GM23338 (cell line): ENCODE results near the gene MSH3. TPM values are rescaled to one million over a fixed set of nuclear protein-coding genes. Genes with fewer than 3 reads are reported as not detected.
A peak's percentile ranks its signal among the peaks of the same experiment; 100 is the strongest.

Experiments
- ATAC-seq: fragments of 200-7000 bp; cut with Tn5 transposase; 3 replicates; pipeline ENCODE4 v1.9.1; 2020
- DNase-seq: peaks from one replicate; pipeline ENCODE4 v3.0.0-alpha.2; 2015; ENCODE audit warnings: low spot score
- H2AFZ ChIP-seq: fragments of 200-600 bp; sonication (generic); 2 replicates; pipeline ENCODE4 v1.8.0; 2016; ENCODE audit warnings: antibody characterized with exemption, mild to moderate bottlenecking, moderate library complexity
- H3F3A ChIP-seq: fragments of 200-600 bp; sonication (generic); replicated peaks from 2 replicates; pipeline ENCODE4 v1.8.0; 2017; ENCODE audit warnings: antibody characterized with exemption, mixed run types, low read depth
- H3K27ac ChIP-seq: fragments of 200-600 bp; sonication (generic); 2 replicates; pipeline ENCODE4 v1.6.1; 2016; ENCODE audit warnings: low read depth
- H3K27me3 ChIP-seq: fragments of 200-600 bp; sonication (generic); 2 replicates; pipeline ENCODE4 v1.8.0; 2016; ENCODE audit warnings: mild to moderate bottlenecking, mixed run types, moderate library complexity; ENCODE audit not compliant: insufficient read depth
- H3K36me3 ChIP-seq: fragments of 200-600 bp; sonication (generic); 2 replicates; pipeline ENCODE4 v1.8.0; 2016; ENCODE audit warnings: mild to moderate bottlenecking; ENCODE audit not compliant: insufficient read depth
- H3K4me1 ChIP-seq: fragments of 200-600 bp; sonication (generic); 2 replicates; pipeline ENCODE4 v1.8.0; 2016; ENCODE audit warnings: mild to moderate bottlenecking, moderate library complexity; ENCODE audit not compliant: insufficient read depth
- H3K4me2 ChIP-seq: fragments of 200-600 bp; sonication (generic); 2 replicates; pipeline ENCODE4 v1.7.1; 2017; ENCODE audit warnings: mixed run types
- H3K4me3 ChIP-seq: fragments of 200-600 bp; sonication (generic); 2 replicates; pipeline ENCODE4 v1.6.1; 2016; ENCODE audit warnings: mixed run types
- H3K79me2 ChIP-seq: fragments of 200-600 bp; sonication (generic); replicated peaks from 2 replicates; pipeline ENCODE4 v1.8.0; 2017; ENCODE audit warnings: mild to moderate bottlenecking; ENCODE audit not compliant: insufficient read depth
- H3K9me2 ChIP-seq: fragments of 200-600 bp; sonication (generic); 2 replicates; pipeline ENCODE4 v1.8.0; 2017; ENCODE audit not compliant: insufficient read depth
- H4K20me1 ChIP-seq: fragments of 200-600 bp; sonication (generic); replicated peaks from 2 replicates; pipeline ENCODE4 v1.8.0; 2017; ENCODE audit warnings: mild to moderate bottlenecking; ENCODE audit not compliant: insufficient read depth
- H3K27ac Mint-ChIP-seq: 2 replicates; pipeline ENCODE4 v1.8.0; 2020; ENCODE audit warnings: inconsistent platforms, mild to moderate bottlenecking, moderate library complexity, mixed read lengths
- H3K27me3 Mint-ChIP-seq: 3 replicates; pipeline ENCODE4 v1.8.0; 2022; ENCODE audit warnings: low read depth, mild to moderate bottlenecking, moderate library complexity, mixed read lengths, inconsistent platforms; ENCODE audit not compliant: insufficient read depth, poor library complexity
- H3K36me3 Mint-ChIP-seq: 3 replicates; pipeline ENCODE4 v1.8.0; 2021; ENCODE audit warnings: low read depth, mild to moderate bottlenecking, inconsistent platforms, moderate library complexity, mixed read lengths
- H3K4me1 Mint-ChIP-seq: 3 replicates; pipeline ENCODE4 v1.8.0; 2020; ENCODE audit warnings: mild to moderate bottlenecking, inconsistent platforms, mixed read lengths
- H3K4me3 Mint-ChIP-seq: 3 replicates; pipeline ENCODE4 v1.8.0; 2021; ENCODE audit warnings: moderate library complexity, mild to moderate bottlenecking, inconsistent platforms, mixed read lengths
- H3K9me3 Mint-ChIP-seq: 3 replicates; pipeline ENCODE4 v1.8.0; 2020; ENCODE audit warnings: moderate library complexity, mild to moderate bottlenecking, inconsistent platforms, mixed read lengths
- ETS1 ChIP-seq: IDR thresholded peaks from 2 replicates; pipeline ENCODE4 v1.6.1; 2016; ENCODE audit warnings: antibody characterized with exemption
- EZH2 ChIP-seq: fragments of 200-600 bp; sonication (generic); IDR thresholded peaks from one replicate; pipeline ENCODE4 v1.8.0; 2017; ENCODE audit warnings: antibody characterized with exemption, mild to moderate bottlenecking, low read depth; ENCODE audit not compliant: unreplicated experiment
- EZH2phosphoT487 ChIP-seq: fragments of 200-600 bp; sonication (generic); IDR thresholded peaks from one replicate; pipeline ENCODE4 v1.8.1; 2018; ENCODE audit warnings: antibody characterized with exemption; ENCODE audit not compliant: unreplicated experiment
- JUNB ChIP-seq: IDR thresholded peaks from one replicate; pipeline ENCODE4 v1.6.1; 2016; ENCODE audit warnings: antibody characterized with exemption; ENCODE audit not compliant: unreplicated experiment
- POLR2AphosphoS5 ChIP-seq: IDR thresholded peaks from 2 replicates; pipeline ENCODE4 v1.6.1; 2016; ENCODE audit warnings: antibody characterized with exemption, low read depth
- REST ChIP-seq: IDR thresholded peaks from one replicate; pipeline ENCODE4 v1.6.1; 2018; ENCODE audit warnings: antibody characterized with exemption; ENCODE audit not compliant: unreplicated experiment
- ZNF331 ChIP-seq: fragments of 250-450 bp; sonication (Bioruptor Pico); IDR thresholded peaks from 2 replicates; pipeline ENCODE4 v1.5.0; 2020; ENCODE audit warnings: low read depth, mild to moderate bottlenecking, moderate library complexity
- ZNF462 ChIP-seq: fragments of 250-450 bp; sonication (Bioruptor Pico); IDR thresholded peaks from 2 replicates; pipeline ENCODE4 v1.5.0; 2020; ENCODE audit warnings: mild to moderate bottlenecking, moderate library complexity
- polyA plus RNA-seq: library from polyadenylated mRNA; unstranded; fragments of >200 nt; fragmentation: Nextera tagmentation; extraction: Ambion mirVana; gene quantifications from 2 replicates; pipeline ENCODE4 v1.2.1, GENCODE V29; 2016
- total RNA-seq: library from RNA; depleted of rRNA; stranded (reverse); fragments of >200 nt; shearing (Covaris generic); gene quantifications from 2 replicates; pipeline ENCODE4 v1.2.3, GENCODE V29; 2014

Gene MSH3
- total and polyA plus RNA-seq, 2 experiments from 2014 or later, result 13.3 to 16.6 TPM

- TF ChIP-seq REST, result no peak
- TF ChIP-seq JUNB, result no peak
- no peak for TF ChIP-seq EZH2phosphoT487
Observed at GRCh38 chr5:80753712-80754111, 99.3 kb downstream of the MSH3 start (continued).

- Histone ChIP-seq H3K79me2 (no peaks in the 10 kb centered on the region), H3K4me2 (no peak overlapping the region), H3K36me3 (no peaks in the 10 kb centered on the region), H2AFZ (no peak overlapping the region), H3F3A (no peaks in the 10 kb centered on the region), H4K20me1 (no peaks in the 10 kb centered on the region; the same call in 1 of the 2 replicates), H3K27me3 (no peaks in the 10 kb centered on the region), H3K27ac (no peak overlapping the region), H3K4me1 (peaks cover 35% of the 10 kb centered on the region), H3K4me3 (no peak overlapping the region), H3K9me2 (no peaks in the 10 kb centered on the region)
- DNase-seq, result no peak
- H3K4me1 Mint-ChIP-seq, result peaks cover 38% of the 10 kb centered on the region
- peaks cover 7% of the 10 kb centered on the region; the same call in 2 of the 3 replicates for H3K36me3 Mint-ChIP-seq
- H3K27me3 Mint-ChIP-seq, result no peaks in the 10 kb centered on the region
- peak; percentile 78 for ATAC-seq
- H3K4me3 Mint-ChIP-seq, result no peak overlapping the region
- no peak overlapping the region for H3K27ac Mint-ChIP-seq
- no peaks in the 10 kb centered on the region for H3K9me3 Mint-ChIP-seq
- TF ChIP-seq POLR2AphosphoS5 (no peak), EZH2 (no peak), REST (no peak), ZNF462 (CRISPR knock-in tag) (no peak), ZNF331 (CRISPR knock-in tag) (no peak), ETS1 (no peak)
Observed at GRCh38 chr5:80754900-80755299, 100.4 kb downstream of the MSH3 start.
